Pulmonary artery endothelial cell (primary cell): ENCODE results near the gene LRP4. TPM values are rescaled to one million over a fixed set of nuclear protein-coding genes. Genes with fewer than 3 reads are reported as not detected.

Experiments used
- DNase-seq: peaks from one replicate; pipeline ENCODE4 v3.0.0-alpha.2; 2011; ENCODE audit warnings: low read depth, low spot score
- total RNA-seq: library from RNA; depleted of rRNA; stranded (reverse); fragments of >200 nt; gene quantifications from 2 replicates; pipeline ENCODE4 v1.2.3, GENCODE V29; 2014

The LRP4 gene
- total RNA-seq, 1 donor from 2014 or later: 0.53 TPM

DNA sequence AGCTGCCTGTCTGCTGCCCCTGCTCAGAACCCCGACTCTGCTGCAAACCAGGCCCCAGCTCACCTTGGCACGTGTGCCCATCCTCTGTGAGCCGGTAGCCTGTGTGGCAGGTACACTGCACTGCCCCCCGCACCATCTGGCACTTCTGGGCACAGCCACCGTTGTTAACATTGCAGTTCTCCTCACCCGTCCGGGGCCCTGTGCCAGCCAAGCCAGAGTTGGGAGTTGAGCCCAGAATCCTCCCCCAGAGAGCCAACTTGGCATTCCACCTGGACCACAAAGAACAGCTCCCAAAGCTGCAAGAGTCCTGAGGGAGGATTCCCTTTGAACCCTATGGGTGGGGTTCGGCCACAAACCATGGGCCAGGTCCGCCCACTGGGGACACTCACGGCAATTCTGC, 22.5 kb downstream of the LRP4 start:
- no peak for DNase-seq

DNA sequence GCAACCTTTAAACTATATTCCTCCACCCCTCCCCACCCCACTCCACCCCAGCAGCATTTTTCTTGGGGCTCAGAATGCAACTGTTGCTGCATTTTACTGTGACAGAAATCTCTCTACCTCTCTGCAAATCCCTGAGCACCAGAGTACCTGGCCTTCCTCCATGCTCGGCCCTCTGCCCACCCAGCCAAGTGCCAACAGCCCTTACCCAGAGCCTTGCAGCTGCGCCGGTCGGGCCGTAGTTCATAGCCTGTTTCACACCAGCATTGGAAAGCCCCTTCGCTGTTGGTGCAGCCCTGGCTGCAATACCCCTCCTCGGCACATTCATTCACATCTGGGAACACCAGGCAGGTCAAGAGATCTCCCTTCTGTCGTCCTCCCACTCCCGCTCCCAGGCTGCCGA, 23.4 kb downstream of the LRP4 start:
- DNase-seq: no peak

DNA sequence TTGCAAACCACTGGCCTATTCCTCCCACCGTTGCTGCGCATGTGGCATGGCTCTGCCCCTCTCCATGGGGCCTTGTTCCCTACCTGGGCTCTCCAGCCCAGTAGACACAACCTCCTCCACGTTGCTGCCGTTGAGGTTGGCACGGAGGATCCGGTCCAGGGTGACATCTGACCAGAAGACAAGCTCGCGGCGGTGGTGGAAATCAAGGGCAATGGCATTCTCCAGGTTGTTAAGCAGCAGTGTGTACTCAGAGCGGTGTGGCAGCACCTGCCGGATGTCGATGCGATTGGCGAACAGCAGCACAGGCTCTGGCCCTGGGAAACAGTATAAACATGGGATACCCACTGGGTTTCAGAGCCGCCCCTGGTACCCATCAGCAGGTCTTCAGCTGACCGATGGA, 23.8 kb downstream of the LRP4 start:
- DNase-seq: no peak

DNA sequence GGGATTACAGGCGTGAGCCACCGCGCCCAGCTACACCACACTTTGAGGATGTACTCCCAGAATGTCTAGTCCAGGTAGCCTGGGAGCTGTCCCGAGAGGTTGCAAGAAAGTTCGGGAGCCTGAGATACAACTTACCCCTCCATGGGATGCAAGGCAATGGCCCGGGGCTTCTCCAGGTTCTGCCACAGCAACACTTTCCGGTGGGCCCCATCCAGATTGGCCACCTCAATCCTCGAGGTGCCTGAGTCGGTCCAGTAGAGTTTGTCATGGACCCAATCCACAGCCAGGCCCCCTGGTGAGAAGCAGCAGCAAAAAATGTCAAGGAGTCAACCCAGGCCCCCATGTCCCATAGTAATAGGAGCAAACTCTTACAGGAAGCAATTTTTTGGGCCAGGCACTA, 25.5 kb downstream of the LRP4 start:
- DNase-seq: no peak

DNA sequence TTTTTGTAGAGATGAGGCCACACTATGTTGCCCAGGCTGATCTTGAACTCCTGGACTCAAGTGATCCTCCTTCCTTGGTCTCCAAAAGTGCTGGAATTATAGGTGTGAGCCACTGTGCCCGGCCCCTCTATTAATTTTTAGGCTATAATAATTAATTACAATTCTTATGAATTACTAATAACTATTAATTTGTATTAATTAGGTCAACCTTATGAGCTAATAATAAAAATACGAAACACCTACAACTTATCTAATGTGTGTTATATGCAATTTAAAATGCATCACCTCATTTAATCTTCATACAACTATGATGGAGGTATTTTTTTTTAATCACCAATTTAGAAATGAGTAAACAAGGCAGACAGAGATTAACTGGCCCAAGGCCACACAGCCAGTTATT, 26.2 kb downstream of the LRP4 start:
- DNase-seq: no peak

DNA sequence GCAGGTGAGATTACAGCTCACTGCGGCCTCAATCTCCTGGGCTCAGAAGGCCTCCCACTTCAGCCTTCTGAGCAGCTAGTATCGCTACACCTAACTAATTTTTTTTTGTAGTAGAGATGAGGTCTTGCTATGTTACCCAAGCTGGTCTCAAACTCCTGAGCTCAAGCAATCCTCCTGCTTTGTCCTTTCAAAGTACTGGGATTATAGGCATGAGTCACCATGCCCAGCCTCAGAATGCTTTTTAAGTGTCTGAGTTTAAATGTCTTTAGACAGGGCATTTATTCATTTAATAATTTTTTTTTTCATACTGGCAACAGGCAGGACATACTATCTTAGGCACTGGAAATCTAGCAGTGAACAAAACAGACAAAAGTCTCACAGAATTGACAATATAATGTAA, 27.7 kb downstream of the LRP4 start:
- DNase-seq: no peak

DNA sequence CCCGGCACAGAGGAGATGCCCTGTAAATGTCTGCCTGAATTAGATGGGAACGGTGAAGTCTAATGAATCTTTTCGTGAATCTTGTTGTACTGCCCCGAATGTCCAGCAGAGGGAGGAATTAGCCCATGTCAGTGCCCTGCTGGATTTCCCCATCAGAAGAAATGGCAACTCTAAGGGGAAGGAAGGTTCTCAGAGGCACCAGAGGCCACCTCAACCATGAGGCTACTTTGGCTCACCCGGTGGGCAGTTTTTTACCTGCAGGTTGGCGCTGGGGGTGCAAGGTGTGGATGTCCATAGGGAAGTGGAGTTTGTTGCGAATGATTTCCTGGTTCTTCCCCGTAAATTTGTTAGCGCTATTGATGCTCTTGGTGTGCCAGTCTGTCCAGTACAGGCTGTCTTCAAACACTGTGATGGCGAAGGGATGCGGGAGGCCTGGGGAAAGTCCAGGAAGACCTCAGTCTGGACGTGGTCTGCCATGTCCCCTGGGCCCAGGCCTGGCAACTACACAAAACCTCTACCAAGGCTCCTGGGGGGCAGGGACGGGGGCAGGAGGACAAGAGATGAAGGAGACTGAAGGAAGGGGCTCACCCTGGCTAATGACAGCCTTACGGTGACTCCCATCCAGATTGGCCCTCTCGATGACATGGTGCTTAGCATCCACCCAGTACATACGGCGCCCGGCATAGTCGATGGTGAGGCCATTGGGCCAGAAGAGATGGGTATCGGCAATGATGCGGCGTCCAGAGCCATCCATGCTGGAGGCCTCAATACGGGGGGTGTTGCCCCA, 28.5 kb downstream of the LRP4 start:
- DNase-seq: peak; percentile 22

DNA sequence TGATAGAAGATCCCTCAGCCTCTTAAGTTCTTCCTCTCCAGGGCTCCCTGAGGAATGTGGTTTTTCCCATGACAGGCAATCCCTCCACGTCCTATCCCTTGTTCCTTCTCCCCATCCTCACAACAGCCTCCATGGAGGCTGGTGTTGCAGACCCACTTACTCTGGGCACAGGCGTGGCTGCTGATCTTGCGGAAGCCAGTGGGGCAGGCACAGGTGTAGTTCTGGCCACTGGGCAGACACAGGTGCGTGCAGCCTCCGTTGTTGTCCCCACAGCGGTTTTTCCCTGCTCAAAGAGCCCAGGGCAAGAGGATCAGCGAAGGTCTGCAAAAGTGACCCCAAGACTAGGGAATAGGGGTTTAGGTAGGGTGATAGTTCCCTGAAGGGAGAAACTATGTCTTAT, 29.1 kb downstream of the LRP4 start:
- DNase-seq: no peak

DNA sequence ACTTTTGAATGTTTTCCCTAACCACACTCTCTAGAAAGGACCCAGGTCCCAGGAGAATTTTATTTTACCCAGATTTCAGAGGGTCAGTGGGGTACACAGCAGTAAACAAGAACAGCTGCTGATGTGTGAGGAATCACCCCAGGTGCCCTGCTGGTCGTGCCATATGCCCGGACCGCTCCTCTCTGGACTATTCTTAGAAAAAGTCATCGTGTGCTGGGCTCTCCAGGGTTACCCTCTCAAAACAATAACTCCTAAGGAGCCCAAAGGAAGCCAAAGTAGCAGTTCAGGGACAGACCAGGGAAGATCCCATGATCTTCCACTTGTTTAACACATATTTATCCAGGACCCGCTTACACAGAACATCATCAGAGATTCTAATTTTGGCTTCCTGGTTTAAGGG, 29.7 kb downstream of the LRP4 start:
- DNase-seq: no peak

DNA sequence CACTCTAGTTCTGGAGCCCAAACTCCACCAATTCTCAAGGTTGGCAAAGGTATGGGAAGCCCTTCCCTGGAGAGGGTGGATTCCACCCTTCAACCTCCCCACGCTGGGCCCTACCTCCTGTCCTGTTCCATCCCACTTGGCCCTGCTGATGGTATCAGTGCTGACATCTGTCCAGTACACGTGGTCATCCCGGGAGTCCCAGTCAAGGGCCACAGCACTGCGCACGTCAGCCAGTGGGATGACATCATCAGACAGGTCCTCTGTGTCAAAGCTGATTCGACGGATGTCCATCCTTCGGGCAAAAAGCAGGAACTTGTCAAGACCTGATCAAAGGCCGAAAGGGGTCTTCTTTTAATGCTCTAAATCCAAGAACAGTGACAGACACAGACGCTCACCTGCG, 32.1 kb downstream of the LRP4 start:
- no peak for DNase-seq

DNA sequence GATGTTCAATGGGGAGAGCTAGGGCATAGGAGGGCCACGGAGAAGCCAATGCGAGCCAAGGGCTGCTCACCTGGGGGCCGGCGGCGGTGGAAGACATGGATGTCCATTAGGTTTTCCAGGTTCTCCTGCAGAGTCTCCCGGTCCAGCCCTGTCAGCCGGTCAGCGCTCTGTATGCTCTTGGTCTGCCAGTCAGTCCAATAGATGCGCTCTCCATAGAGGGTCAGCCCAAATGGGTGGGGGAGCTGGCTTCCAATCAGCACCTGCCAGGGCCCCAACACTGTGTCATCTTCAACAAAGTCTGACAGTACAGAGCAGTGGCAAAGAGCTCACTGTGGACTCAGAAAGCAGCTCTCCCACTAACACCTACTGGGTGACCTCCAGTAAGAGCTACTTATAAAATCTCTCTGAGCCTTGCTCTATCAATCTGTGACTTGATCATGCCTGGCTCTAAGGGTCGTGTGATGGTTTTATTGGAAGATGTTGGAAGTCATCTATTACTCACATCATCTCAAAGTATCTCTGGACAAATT, 39.2 kb downstream of the LRP4 start:
- DNase-seq: no peak

DNA sequence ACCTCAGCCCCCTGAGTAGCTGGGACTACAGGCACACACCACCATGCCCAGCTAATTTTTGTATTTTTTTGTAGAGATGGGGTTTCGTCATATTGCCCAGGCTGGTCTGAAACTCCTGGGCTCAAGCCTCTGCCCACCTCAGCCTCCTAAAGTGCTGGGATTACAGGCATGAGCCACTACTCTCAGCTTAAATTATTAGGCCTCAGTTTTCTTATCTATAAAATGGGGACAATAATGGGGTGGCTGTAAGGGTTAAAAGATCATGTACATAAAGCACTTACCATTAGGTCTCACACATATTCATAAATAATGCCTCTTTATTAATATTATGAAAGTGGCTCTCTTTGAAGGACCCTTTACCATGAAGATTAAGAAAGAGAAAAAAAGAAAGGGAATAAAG, 40.8 kb downstream of the LRP4 start:
- no peak for DNase-seq

DNA sequence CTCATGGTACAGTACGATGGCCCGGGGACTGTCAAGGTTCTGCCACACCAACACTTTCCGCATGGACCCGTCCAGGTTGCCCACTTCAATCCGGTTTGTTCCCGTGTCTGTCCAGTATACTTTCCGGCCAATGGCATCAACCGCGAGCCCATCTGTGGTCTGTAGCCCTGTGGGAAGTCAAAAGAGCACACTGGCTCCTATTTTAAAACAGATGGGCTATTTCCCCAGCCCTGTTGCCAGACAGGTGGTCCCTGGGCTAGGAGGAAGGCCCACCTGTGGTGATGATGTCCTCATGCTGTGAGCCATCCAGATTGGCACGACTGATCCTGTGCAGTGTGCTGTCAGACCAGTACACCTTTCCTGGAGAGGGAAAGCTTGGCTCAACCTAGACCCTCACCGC, 41.9 kb downstream of the LRP4 start:
- no peak for DNase-seq

DNA sequence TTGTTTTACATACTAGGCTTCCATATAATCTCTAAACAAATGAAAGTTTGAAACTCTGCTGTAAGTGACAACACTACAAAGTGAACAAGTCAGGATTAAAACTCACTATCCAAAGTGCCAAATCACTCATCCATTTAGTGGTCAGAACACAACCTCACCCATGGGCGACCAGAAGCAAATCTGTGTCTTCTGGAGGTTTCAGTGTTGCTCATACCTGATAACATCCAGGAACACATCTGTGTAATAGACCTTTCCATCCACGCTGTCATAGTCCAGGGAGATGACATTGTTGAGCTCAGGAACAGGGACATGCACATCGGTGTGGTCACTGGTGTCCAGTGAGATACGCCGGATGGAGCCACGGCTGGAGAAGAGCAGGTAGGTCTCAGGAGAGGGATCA, 43.8 kb downstream of the LRP4 start:
- no peak for DNase-seq

DNA sequence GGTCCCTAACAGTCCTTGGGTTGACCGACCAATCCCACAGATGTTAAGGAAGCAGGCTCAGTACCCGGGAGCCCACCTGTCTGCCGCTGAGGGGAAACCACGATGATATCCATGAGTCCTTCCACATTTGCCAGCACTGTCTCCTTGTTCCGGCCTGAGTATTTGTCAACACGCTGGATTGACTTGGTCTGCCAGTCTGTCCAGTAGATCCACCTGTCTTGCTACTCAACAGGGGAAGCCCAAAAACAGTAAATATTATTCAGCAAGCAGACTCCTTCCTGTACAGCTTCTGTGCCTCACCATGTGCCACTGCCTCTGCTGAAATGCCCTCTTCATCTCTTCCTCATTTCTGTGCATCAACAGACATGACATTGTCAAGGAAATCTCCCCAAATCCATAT, 49.4 kb downstream of the LRP4 start:
- no peak for DNase-seq

DNA sequence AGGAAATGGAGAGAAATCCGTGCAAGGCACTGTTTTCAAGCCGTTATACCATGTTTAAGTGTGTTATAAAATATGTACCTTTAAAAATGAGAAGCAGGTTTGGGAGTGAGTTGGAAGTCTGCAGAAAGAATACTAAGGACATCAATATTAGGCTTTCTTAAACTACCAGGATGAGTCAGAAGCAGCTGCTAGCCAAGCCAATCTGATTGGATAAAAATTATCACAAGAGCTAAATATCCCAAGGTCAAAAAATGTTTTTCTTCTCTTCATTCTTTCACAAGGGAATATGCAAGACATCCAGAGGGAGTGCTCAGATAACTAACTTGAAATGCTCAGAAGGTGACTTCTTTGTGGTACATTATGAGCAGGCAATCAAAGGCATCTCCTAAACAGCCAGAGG, 53.0 kb downstream of the LRP4 start:
- no peak for DNase-seq

DNA sequence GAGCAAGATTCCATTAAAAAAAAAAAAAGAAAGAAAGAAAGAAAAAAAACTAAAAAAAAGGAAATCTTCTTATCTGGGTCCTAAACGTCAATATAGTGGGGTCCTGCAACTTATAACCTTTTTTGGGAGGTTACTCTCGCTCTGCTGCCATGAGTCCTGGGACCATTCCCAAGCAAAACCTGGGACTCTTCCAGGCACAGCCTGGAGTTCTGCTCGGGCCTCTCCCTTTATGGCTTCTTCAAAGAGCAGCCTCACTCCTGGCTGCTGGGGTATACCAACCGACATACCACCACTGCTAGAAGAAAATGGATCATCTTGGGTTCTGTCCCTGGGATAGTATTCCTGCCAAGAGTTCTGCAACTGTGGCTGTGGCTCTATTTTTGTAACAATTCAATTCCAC, 58.1 kb downstream of the LRP4 start:
- DNase-seq: no peak

DNA sequence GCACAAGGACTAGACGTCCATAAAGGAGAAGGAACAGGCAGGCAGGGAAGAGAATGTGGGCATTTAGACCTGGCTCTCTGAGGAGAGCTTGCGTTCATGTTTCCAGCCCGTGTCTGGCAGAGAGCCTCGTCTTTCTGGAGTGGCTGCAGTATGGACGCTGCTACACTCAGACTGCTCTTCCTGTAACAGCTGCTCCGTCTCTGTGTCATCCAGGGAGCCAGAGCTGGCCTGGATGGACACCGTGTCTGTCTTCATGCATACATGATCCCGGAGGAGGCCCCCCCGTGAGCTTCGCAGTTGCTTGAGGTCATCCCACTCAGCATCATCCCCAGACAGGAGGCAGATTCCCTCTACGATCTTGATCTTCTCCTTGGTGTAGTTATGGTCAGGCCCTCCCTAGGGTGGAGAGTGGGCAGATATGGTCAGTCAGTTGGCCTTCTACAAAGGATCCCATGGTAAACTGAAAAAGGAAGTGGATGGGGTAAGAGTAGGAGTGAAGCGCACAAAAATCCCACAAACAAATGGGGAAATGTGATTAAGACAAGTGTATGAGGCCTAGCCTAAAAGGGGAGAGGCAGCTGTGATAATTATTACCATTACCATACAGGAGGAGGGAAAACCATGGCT, 59.3 kb downstream of the LRP4 start:
- no peak for DNase-seq

DNA sequence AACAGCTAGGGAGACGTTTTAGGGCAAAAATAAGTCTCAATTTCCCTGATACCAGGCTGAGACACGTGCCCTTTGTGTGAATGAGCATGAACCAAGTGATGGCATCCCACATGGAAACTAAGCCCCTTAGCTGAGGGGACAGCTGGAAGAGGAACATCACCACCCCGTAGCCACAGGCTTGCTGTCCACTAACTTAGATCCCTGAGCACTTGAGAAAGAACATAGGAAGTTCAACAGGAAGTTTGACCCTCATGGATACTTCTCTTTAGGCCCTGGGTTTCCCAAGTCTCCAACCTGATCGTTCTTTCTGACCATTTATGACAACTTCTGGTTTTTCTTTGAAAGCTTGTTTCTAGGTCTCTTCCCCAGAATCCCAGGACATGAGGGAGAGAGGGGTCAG, 60.7 kb downstream of the LRP4 start:
- no peak for DNase-seq

DNA sequence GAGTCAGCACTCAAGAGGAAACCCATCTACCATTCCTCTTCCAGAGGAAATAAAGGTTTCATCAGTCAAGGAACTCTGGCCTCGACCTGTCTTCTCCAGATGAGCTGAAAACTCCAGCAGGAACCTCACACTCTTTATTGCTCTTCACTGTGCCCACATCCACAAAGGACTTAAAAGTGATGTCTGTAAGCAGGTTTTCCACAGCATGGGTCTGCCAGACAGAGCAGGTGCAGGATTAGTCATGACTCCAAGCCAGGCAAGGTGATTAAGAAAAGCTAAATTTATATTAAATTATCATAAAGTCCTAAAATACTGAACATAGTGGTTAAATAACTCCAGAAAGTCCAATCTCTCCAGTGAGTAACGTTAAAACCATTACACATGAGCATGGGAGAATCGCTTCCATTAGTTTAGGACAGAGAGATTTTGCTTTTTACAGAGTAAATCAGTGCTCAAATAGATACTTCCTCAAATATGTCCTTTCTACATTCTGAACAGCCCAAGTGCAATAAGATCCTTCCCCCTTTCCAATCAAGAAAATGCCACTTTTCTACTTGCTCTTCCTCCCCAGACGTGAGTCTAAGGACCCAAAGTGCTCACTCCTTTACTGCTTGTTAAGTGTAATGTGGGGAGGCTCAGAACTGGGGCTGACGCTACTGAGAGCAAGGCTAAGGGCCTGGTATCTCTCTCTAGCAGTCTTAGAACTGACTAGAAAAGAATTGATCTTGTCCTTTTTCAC, 61.6 kb downstream of the LRP4 start:
- no peak for DNase-seq

DNA sequence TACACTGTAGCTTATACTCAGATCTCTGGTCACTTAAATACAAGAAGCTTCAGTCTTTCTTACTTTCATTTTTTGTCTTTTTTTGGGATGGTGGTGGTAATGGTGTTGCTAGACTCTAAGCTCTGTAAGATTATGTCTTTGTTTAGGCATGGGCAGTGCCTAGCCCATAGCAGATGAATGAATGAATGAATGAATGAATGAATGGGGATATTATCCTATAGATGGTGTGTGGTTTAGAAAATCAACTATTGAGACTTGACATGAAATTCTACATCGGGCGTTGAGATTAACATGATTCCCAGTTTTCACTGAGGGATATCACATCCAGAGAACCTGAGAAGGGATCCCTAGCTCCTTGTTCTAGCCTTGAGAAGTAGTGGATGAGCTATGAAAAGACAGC, 62.5 kb downstream of the LRP4 start:
- DNase-seq: no peak

DNA sequence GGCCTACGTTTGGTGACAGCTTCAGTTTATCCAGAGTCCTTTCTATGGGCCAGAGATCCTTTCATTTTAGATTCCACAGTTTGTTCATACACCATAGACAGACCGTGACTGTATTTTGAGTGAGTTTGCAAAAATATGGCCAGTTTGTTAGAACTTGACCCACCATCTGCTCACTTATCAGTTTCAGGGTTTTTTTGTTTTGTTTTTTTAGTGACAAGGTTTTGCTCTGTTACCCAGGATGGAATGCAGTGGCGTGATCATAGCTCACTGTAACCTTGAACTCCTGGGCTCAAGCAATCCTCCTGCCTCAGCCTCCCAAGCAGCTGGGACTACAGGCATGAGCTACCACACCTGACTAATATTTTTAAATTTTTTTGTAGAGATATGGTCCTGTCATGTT, 63.2 kb downstream of the LRP4 start:
- no peak for DNase-seq
